Islet of Langerhans (tissue), 1 donor: ENCODE measurements around the gene TSSC4.
A peak's percentile ranks its signal among the peaks of the same experiment; 100 is the strongest.

Source experiments
- FAIRE-seq: peaks from one replicate; lab custom pipeline; 2011; peaks lifted over from hg19 to GRCh38; lab: Jason Lieb, UNC

The TSSC4 gene

GRCh38 chr11:2419638-2420501 is 19.3 kb downstream of the TSSC4 start:
- FAIRE-seq: peak; percentile 56

- no peak for FAIRE-seq
Measured at GRCh38 chr11:2420502-2421225, 20.1 kb downstream of the TSSC4 start.

DNA sequence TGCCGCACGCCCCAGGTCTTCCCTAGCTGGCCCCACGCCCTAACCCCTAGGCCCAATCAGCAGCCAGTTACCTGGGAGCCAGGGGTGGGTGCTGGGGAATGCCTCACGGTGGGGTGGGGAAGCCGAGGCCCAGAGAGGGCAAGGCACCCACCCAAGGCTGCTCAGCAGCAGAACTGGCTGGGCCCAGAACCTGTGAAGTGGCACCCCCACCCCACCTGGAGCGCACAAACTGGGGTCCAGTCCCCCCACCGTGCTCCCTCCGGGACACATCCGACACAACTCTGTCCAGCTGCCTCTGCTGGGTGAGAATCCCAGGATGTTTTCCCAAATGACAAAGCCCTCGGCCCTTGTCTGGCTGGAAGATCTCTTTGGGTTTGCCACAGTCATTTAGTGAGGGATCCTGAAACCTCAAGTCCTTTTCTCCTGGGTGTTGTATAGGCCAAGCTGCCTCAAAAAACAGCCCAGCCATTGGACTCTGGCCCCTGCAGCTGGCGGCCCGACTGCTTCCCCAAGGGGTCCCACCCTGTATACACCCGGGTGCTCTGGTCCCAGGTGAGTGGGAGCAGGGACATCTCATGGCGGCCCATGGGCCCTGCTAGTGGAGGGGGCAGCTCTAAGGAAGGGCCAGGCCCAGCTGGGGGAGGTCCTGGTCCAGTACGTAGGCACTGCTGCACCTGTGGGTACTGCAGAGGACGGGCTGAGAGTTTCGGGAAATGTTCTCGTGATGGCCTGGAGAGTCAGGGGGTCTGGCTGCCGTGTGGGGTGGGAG is 20.9 kb downstream of the TSSC4 start:
- FAIRE-seq: no peak

DNA sequence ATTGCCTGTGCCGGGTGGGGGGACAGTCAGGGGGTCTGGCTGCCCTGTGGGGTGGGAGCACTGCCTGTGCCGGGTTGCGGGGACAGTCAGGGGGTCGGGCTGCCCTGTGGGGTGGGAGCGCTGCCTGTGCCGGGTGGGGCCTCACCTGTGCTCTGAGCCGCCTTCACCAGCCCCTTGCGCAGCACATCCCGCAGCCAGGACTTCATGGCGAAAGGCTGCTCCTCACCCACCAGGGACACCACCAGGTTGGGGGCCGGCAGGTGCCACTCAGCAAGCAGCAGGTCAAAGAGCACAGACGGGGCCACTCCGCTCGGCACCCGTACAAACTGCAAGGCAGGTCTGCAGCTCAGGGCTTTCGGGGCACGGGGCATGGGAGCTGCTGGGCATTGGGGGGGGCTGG is 21.4 kb downstream of the TSSC4 start:
- FAIRE-seq: no peak

- FAIRE-seq: no peak
Measured at GRCh38 chr11:2422461-2423156, 22.1 kb downstream of the TSSC4 start.

DNA sequence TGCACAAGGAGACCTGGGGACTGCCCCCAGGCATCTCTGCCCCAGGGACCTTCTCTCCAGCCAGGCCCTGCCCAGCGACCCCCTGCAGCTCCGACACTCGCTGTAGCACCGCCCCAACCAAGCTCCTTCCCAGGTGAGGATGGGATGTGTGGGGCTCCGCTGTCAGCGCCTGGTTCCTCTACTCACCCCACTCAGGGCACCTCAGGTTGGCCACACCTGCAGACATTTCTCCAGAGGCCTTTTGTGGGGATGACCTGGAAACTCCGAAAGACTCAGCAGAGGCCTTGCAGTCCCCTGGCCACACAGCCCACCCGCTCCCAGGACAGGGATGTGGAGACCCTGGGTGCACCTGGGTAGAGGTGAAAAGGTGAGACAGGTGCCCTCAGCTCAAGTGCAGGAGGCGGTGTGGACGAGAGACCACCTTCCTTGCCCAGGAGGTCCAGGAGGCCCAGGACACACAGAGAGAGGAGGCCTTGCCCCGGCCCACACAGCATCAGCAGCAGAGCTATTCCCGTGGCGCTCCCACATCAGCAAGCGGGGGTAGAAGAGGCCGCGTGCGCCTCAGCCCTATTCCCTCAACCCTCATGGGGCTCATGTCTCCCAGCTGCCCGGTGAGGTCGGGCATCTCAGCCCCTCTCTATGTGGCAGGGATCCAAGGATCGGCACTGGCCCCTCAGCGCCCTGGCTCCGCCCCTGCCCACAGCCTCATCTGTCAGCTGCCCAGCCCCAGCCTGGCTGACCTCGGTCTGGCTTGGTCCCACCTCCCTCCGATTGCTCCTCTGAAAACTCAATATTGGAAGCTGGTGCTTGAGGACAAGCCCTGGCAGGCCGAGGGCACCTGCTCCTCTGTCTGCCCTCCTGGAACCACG is 22.8 kb downstream of the TSSC4 start:
- FAIRE-seq: no peak

GRCh38 chr11:2424811-2425495 is 24.4 kb downstream of the TSSC4 start:
- FAIRE-seq: no peak

DNA sequence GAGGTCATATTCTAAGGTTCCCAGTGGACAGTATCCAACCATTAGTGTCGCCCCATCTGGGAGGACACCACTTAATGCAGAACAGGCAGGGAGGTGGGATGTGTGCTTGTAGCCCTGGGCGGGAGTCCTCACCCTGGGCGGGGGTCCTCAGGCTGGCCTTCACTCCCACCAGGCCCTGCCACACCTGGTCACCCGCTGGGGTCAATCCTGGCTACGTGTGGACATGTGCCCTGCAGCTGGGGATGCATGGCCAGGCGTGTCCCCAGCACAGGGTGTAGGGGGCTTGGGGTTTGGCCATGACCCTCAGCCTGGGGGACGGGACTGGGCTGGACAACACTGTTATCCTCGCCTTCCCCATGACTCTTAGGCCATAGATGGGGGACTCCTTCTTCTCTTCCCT is 25.0 kb downstream of the TSSC4 start:
- no peak for FAIRE-seq

DNA sequence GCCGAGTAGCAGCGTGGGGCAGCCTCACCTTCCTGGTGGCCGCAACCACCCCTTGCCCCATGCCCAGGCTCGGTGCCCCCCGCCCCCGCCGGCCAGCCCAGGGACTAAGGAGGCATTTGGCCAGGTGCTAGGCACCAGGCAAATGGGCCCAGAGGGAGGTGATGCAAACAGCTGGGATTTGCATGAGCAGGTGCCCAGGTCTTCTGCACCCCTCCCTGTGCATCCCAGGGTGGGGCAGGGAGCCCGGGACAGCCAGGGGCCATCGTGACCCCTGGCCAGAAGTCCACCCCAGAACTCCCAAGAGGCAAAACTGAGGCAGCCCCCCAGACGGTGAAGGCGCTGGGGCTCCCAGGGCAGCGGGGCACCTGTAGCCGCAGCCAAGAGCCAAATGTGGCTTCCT is 25.7 kb downstream of the TSSC4 start:
- no peak for FAIRE-seq

GRCh38 chr11:2426826-2427521 is 26.4 kb downstream of the TSSC4 start:
- FAIRE-seq: no peak

- FAIRE-seq: no peak
Measured at GRCh38 chr11:2427721-2428321, 27.3 kb downstream of the TSSC4 start.

- FAIRE-seq: no peak
Measured at GRCh38 chr11:2428322-2428795, 27.8 kb downstream of the TSSC4 start.

- no peak for FAIRE-seq
Measured at GRCh38 chr11:2431395-2431794, 30.8 kb downstream of the TSSC4 start.

- no peak for FAIRE-seq
Measured at GRCh38 chr11:2432171-2432621, 31.6 kb downstream of the TSSC4 start.

DNA sequence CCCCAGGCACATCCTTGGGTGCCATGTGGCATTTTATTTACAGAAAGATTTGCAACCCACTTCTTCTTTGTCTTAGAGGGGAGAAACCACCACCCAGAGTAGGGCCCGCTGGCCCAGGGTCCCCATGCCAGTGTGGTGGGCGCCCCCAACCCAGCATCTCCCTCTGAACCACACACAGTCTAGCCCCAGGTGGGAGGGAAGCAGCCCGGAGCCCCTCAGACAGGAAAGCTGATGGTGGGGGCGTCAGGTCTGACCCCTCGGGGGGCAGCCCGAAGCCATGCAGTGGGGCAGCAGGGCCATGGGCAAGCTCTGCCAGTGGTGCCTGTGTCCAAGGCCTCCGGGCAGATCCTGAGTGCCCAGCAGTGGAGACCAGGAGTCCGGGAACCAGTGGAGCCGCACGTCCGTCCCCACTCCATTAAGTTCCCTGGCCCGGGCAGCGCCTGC is 32.1 kb downstream of the TSSC4 start:
- no peak for FAIRE-seq

DNA sequence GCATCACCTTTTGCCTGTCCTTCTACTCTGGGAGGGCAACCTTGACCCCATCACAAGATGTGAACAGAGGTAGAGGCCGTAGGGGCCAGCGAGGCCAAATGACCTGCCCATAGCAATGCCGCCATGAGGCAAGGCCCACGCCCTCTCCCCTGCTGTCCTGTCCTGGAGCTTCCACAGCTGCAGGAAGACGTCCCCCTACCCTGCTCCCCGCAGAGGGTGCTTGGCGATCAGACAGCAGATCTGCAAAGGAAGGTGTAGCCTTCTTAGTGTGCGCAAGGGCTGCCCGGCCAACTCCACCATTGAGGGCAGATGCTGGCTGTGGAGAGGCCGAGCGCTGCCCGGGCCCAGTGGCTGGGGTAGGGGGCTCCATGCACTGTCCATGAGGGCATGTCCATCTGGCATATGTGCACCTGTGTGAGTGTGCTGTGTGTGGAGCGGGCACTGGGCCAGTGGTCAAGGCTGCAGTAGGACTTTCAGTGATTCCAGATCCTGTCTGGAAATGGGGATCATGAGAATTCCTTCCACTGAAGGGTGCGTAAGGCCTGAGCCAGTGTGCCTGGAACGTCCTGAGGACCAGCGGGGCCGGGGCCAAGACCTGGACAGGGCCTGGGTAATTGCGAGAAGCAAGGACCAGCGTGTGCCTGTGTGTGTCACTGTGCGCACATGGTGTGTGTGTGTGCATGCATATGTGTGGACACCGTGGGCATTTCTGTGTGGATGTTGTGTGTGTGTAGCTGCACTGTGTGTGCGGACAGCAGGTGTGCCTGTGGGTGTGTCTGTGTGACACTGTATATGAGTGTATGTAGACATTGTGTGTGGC is 32.8 kb downstream of the TSSC4 start:
- FAIRE-seq: no peak

DNA sequence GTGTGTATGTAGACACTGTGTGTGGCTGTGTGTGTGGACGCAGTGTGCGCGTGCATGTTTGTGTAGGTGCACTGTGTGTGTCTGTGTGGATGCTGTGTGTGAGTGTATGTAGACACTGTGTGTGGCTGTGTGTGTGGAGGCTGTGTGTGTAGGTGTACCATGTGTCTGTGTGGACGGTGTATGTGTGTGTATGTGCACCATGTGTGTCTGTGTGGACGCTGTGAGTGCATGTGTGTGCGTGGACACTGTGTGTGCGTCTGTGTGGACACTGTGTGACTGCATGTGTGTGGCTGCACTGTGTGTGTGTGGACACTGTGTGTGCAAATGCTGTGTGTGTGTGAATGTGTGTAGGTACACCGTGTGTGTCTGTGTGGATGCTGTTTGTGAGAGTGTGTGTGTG is 33.5 kb downstream of the TSSC4 start:
- FAIRE-seq: no peak

- FAIRE-seq: no peak
Measured at GRCh38 chr11:2434506-2435255, 34.1 kb downstream of the TSSC4 start.
